KMS-11 (cell line): ENCODE results near the gene CYP2U1.

Source experiments
- H2AFZ ChIP-seq: fragments of 200-600 bp; sonication (generic); 2 replicates; pipeline ENCODE4 v1.6.1; 2016; ENCODE audit warnings: antibody characterized with exemption, mixed run types, low read depth
- H3K27ac ChIP-seq: fragments of 200-600 bp; sonication (generic); 2 replicates; pipeline ENCODE4 v1.6.1; 2016; ENCODE audit warnings: mild to moderate bottlenecking, mixed run types
- H3K27me3 ChIP-seq: fragments of 200-600 bp; sonication (generic); 2 replicates; pipeline ENCODE4 v1.6.1; 2017; ENCODE audit warnings: mild to moderate bottlenecking, low read depth, mixed run types, moderate library complexity; ENCODE audit not compliant: insufficient read depth
- H3K36me3 ChIP-seq: fragments of 200-600 bp; sonication (generic); 2 replicates; pipeline ENCODE4 v1.6.1; 2017; ENCODE audit warnings: mild to moderate bottlenecking, mixed run types; ENCODE audit not compliant: insufficient read depth
- H3K4me1 ChIP-seq: fragments of 200-600 bp; sonication (generic); 2 replicates; pipeline ENCODE4 v1.6.1; 2016; ENCODE audit warnings: mild to moderate bottlenecking, low read depth, mixed run types; ENCODE audit not compliant: poor library complexity, severe bottlenecking
- H3K4me2 ChIP-seq: fragments of 200-600 bp; sonication (generic); 2 replicates; pipeline ENCODE4 v1.7.0; 2016; ENCODE audit warnings: mild to moderate bottlenecking, mixed run types
- H3K4me3 ChIP-seq: fragments of 200-600 bp; sonication (generic); IDR thresholded peaks from 2 replicates; pipeline ENCODE4 v1.6.1; 2017; ENCODE audit warnings: low read depth, low read length, mixed read lengths; ENCODE audit not compliant: insufficient read depth
- H3K79me2 ChIP-seq: fragments of 200-600 bp; sonication (generic); 2 replicates; pipeline ENCODE4 v1.6.1; 2016; ENCODE audit warnings: low read depth, mixed run types; ENCODE audit not compliant: insufficient read depth
- H3K9ac ChIP-seq: fragments of 200-600 bp; sonication (generic); 2 replicates; pipeline ENCODE4 v1.6.1; 2016; ENCODE audit warnings: mild to moderate bottlenecking, mixed run types
- H4K20me1 ChIP-seq: fragments of 200-600 bp; sonication (generic); 2 replicates; pipeline ENCODE4 v1.6.1; 2016; ENCODE audit warnings: mild to moderate bottlenecking, mixed run types; ENCODE audit not compliant: insufficient read depth
- TF ChIP-seq, protein P1 (sequence below): fragments of 200-600 bp; sonication (generic); conservative IDR thresholded peaks from 2 replicates; pipeline ENCODE4 v1.6.1; 2017; ENCODE audit warnings: low read depth, mild to moderate bottlenecking, antibody characterized with exemption, low read length, moderate library complexity, mixed read lengths

Gene CYP2U1

GRCh38 chr4:107913283-107913899 is 18.0 kb upstream of the CYP2U1 start:
- H3K79me2 ChIP-seq: no peaks in the 10 kb centered on the region
- H3K9ac ChIP-seq: no peak overlapping the region
- no peak overlapping the region for H3K27ac ChIP-seq
- no peaks in the 10 kb centered on the region for H4K20me1 ChIP-seq
- H3K27me3 ChIP-seq: no peaks in the 10 kb centered on the region
- H3K36me3 ChIP-seq: no peaks in the 10 kb centered on the region
- H2AFZ ChIP-seq: no peak overlapping the region
- H3K4me1 ChIP-seq: peaks cover 8% of the 10 kb centered on the region
- no peak overlapping the region for H3K4me2 ChIP-seq
- H3K4me3 ChIP-seq: no peak overlapping the region
- TF ChIP-seq, protein P1, sequence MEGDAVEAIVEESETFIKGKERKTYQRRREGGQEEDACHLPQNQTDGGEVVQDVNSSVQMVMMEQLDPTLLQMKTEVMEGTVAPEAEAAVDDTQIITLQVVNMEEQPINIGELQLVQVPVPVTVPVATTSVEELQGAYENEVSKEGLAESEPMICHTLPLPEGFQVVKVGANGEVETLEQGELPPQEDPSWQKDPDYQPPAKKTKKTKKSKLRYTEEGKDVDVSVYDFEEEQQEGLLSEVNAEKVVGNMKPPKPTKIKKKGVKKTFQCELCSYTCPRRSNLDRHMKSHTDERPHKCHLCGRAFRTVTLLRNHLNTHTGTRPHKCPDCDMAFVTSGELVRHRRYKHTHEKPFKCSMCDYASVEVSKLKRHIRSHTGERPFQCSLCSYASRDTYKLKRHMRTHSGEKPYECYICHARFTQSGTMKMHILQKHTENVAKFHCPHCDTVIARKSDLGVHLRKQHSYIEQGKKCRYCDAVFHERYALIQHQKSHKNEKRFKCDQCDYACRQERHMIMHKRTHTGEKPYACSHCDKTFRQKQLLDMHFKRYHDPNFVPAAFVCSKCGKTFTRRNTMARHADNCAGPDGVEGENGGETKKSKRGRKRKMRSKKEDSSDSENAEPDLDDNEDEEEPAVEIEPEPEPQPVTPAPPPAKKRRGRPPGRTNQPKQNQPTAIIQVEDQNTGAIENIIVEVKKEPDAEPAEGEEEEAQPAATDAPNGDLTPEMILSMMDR: peak; percentile 92

DNA sequence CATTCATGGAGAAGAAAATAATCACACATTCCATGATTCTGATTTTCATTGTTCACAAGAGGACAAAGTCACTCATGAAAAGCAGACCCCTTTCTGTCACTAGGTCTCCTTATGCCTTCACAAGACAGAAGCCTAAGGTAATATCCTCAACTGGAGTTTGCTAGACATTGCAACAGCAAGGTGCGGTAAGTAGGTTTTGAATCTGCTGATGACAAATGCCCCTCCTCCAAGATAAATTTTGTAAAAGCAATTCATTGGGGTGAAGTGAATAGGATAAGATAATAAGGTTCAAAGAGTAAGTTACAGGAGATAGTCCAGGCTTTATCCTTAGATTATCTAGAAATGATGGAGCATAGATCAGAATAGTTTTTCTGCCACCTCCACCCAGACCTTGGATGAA is 16.1 kb upstream of the CYP2U1 start:
- Histone ChIP-seq H3K27ac (no peak overlapping the region), H4K20me1 (no peaks in the 10 kb centered on the region), H2AFZ (no peak overlapping the region), H3K4me1 (peaks cover 8% of the 10 kb centered on the region), H3K9ac (no peak overlapping the region), H3K36me3 (no peaks in the 10 kb centered on the region), H3K79me2 (no peaks in the 10 kb centered on the region), H3K4me3 (no peak overlapping the region), H3K27me3 (no peaks in the 10 kb centered on the region), H3K4me2 (no peak overlapping the region)
- TF ChIP-seq, protein P1: no peak

GRCh38 chr4:107916623-107917022 is 14.7 kb upstream of the CYP2U1 start:
- Histone ChIP-seq H3K27me3 (no peaks in the 10 kb centered on the region), H3K27ac (no peak overlapping the region), H3K4me3 (no peak overlapping the region), H2AFZ (no peak overlapping the region), H3K79me2 (no peaks in the 10 kb centered on the region), H3K36me3 (no peaks in the 10 kb centered on the region), H3K4me2 (no peak overlapping the region), H3K4me1 (peaks cover 8% of the 10 kb centered on the region), H3K9ac (no peak overlapping the region), H4K20me1 (no peaks in the 10 kb centered on the region)
- TF ChIP-seq, protein P1: no peak

GRCh38 chr4:107917500-107917899 is 13.8 kb upstream of the CYP2U1 start:
- no peak overlapping the region for H3K27ac ChIP-seq
- TF ChIP-seq, protein P1: no peak
- H3K4me2 ChIP-seq: no peak overlapping the region

More at GRCh38 chr4:107917500-107917899, 13.8 kb upstream of the CYP2U1 start:
- H3K79me2 ChIP-seq: no peaks in the 10 kb centered on the region
- peaks cover 8% of the 10 kb centered on the region for H3K4me1 ChIP-seq
- H3K36me3 ChIP-seq: no peaks in the 10 kb centered on the region
- H3K27me3 ChIP-seq: no peaks in the 10 kb centered on the region
- H2AFZ ChIP-seq: no peak overlapping the region
- no peaks in the 10 kb centered on the region for H4K20me1 ChIP-seq
- no peak overlapping the region for H3K9ac ChIP-seq
- H3K4me3 ChIP-seq: no peak overlapping the region
